NT2/D1 (cell line): Measurements from ENCODE around the gene CT47C1.

Source experiments
- SUZ12 ChIP-seq: IDR thresholded peaks from 2 replicates; pipeline ENCODE4 v1.6.1; 2011; ENCODE audit not compliant: insufficient read length, insufficient read depth; ENCODE audit errors: extremely low read depth
- YY1 ChIP-seq: IDR thresholded peaks from 2 replicates; pipeline ENCODE4 v1.6.1; 2011; ENCODE audit not compliant: insufficient read length, insufficient read depth
- ZNF274 ChIP-seq: IDR thresholded peaks from 2 replicates; pipeline ENCODE4 v1.6.1; 2011; ENCODE audit warnings: mild to moderate bottlenecking, low read depth, low read length

DNA sequence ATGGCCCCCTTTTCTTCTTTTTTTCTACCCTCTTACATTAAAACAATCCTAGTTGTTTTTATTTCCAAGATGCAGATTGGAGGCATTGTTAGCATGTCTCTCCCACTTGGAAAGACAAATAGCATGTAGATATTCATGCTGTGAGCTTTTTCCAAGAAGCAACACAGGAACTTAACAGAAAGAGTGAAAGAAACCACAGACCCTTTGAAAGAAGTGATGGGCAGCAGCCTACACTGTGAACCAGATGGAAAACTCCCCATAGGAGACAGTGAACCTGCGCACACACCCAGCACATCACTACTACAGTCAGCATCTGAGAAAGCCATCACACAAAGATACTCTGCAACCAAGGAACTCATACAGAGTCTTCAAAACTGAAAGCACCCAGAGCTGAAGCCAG is 17.8 kb downstream of the CT47C1 start:
- no peak for TF ChIP-seq YY1
- TF ChIP-seq ZNF274 = no peak
- TF ChIP-seq SUZ12 = no peak
